OCI-LY7 (cell line): ENCODE results near the gene DOP1A. TPM values are rescaled to one million over a fixed set of nuclear protein-coding genes. Genes with fewer than 3 reads are reported as not detected.

Experiments
- BruUV-seq: library from RNA; stranded (reverse); fragments of 400-500 nt; replicated peaks from 2 replicates; lab custom pipeline; 2021; lab: Mats Ljungman, UMichigan
- CTCF ChIA-PET: fragments of 300-600 bp; sonication (Branson Sonifier 250); formaldehyde crosslinking; loops from one replicate; lab custom pipeline; 2022; ENCODE audit warnings: antibody characterized with exemption; ENCODE audit not compliant: unreplicated experiment; lab: Charles Lee
- POLR2A ChIA-PET: fragments of 300-600 bp; sonication (Branson Sonifier 250); formaldehyde crosslinking; loops from one replicate; lab custom pipeline; 2022; ENCODE audit warnings: antibody characterized with exemption; lab: Charles Lee
- DNase-seq: peaks from one replicate; pipeline ENCODE4 v3.0.0-alpha.2; 2015; ENCODE audit warnings: low spot score
- H2AFZ ChIP-seq: fragments of 200-600 bp; sonication (generic), shearing (Covaris generic); 2 replicates; pipeline ENCODE4 v1.6.1; 2014; ENCODE audit warnings: mild to moderate bottlenecking, antibody characterized with exemption, low read length, moderate library complexity
- H3K27ac ChIP-seq: fragments of 200-600 bp; sonication (generic); 2 replicates; pipeline ENCODE4 v1.5.1; 2014; ENCODE audit warnings: mixed run types, low read depth, mild to moderate bottlenecking, moderate library complexity, low read length, inconsistent platforms; ENCODE audit not compliant: poor library complexity, severe bottlenecking
- H3K36me3 ChIP-seq: fragments of 200-600 bp; sonication (generic); 2 replicates; pipeline ENCODE4 v1.6.1; 2014; ENCODE audit warnings: mild to moderate bottlenecking, antibody characterized with exemption, low read length, moderate library complexity, mixed read lengths; ENCODE audit not compliant: insufficient read depth
- H3K4me1 ChIP-seq: fragments of 200-600 bp; sonication (generic); 2 replicates; pipeline ENCODE4 v1.5.1; 2014; ENCODE audit warnings: mild to moderate bottlenecking, low read length; ENCODE audit not compliant: insufficient read depth, poor library complexity, severe bottlenecking
- H3K4me2 ChIP-seq: fragments of 200-600 bp; sonication (generic); 2 replicates; pipeline ENCODE4 v1.6.1; 2014; ENCODE audit warnings: mild to moderate bottlenecking, low read length
- H3K4me3 ChIP-seq: fragments of 200-600 bp; sonication (generic); 2 replicates; pipeline ENCODE4 v1.5.1; 2014; ENCODE audit warnings: mild to moderate bottlenecking, low read depth, low read length; ENCODE audit not compliant: poor library complexity, severe bottlenecking
- H3K79me2 ChIP-seq: fragments of 200-600 bp; sonication (generic); 2 replicates; pipeline ENCODE4 v1.6.1; 2016; ENCODE audit warnings: low read depth, mild to moderate bottlenecking, low read length, moderate library complexity, mixed read lengths; ENCODE audit not compliant: insufficient read depth
- H3K9me2 ChIP-seq: fragments of 200-600 bp; sonication (generic); 2 replicates; pipeline ENCODE4 v1.6.1; 2016; ENCODE audit warnings: mild to moderate bottlenecking, low read length, mixed read lengths; ENCODE audit not compliant: insufficient read depth
- H3K9me3 ChIP-seq: fragments of 200-600 bp; sonication (generic); 2 replicates; pipeline ENCODE4 v1.6.1; 2014; ENCODE audit warnings: mild to moderate bottlenecking, mixed run types, low read length, mixed read lengths
- H4K20me1 ChIP-seq: fragments of 200-600 bp; sonication (generic); 2 replicates; pipeline ENCODE4 v1.6.1; 2014; ENCODE audit warnings: mild to moderate bottlenecking, antibody characterized with exemption, low read length, moderate library complexity, mixed read lengths; ENCODE audit not compliant: insufficient read depth
- EZH2phosphoT487 ChIP-seq: fragments of 200-600 bp; sonication (generic); IDR thresholded peaks from 2 replicates; pipeline ENCODE4 v1.6.1; 2018; ENCODE audit warnings: low read depth, borderline replicate concordance, mild to moderate bottlenecking, mixed run types, antibody characterized with exemption, low read length, moderate library complexity, mixed read lengths
- intact Hi-C: fragments of 100-400 bp; cut with micrococcal nuclease; formaldehyde crosslinking; loops from one replicate; pipeline ENCODE4 v1.10.0; 2022; ENCODE audit not compliant: unreplicated experiment
- total RNA-seq, 2 experiments: library from RNA; depleted of rRNA in 1 of 2; stranded (reverse); fragments of >200 nt in 1 of 2; shearing (Covaris generic) in 1 of 2; gene quantifications; 2 replicates each; pipeline ENCODE4 v1.2.3, GENCODE V29; 2014 to 2022
- TF ChIP-seq, protein P1 (sequence below): fragments of 200-600 bp; sonication (generic); conservative IDR thresholded peaks from 2 replicates; pipeline ENCODE4 v1.5.1; 2014; ENCODE audit warnings: mild to moderate bottlenecking, antibody characterized with exemption, low read length, moderate library complexity, mixed read lengths

DOP1A gene
- total RNA-seq, 2 experiments from 2014 or later, result 25.2 to 25.6 TPM

DNA sequence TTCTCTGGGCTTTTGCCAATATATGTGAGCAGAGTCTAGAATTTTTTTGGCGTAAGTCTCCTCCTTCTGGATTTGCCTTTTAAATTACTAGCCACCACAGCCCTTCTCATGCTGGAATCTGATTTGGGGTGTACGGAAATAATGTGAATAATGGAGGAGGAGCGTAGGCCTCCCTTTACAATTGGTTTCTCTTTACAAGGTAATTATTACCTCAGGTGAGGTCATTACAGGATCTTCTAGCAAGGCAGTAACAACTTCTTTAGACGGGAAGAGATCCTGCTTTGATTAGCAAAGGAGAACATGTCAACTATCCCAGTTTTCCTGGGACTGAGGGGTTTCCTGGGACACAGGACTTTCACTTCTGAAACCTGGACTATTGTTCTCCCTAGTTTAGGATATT, 134.6 kb downstream of the DOP1A start:
- Histone ChIP-seq H3K9me3 (no peaks in the 10 kb centered on the region), H3K4me1 (no peaks in the 10 kb centered on the region), H4K20me1 (no peaks in the 10 kb centered on the region), H3K9me2 (no peaks in the 10 kb centered on the region), H3K36me3 (no peaks in the 10 kb centered on the region), H3K27ac (no peak overlapping the region), H3K79me2 (no peaks in the 10 kb centered on the region), H3K4me2 (no peak overlapping the region), H3K4me3 (no peak overlapping the region), H2AFZ (no peak overlapping the region)
- ChIA-PET POLR2A (no interaction called here), CTCF (no interaction called here)
- TF ChIP-seq EZH2phosphoT487, result no peak
- TF ChIP-seq, protein P1, sequence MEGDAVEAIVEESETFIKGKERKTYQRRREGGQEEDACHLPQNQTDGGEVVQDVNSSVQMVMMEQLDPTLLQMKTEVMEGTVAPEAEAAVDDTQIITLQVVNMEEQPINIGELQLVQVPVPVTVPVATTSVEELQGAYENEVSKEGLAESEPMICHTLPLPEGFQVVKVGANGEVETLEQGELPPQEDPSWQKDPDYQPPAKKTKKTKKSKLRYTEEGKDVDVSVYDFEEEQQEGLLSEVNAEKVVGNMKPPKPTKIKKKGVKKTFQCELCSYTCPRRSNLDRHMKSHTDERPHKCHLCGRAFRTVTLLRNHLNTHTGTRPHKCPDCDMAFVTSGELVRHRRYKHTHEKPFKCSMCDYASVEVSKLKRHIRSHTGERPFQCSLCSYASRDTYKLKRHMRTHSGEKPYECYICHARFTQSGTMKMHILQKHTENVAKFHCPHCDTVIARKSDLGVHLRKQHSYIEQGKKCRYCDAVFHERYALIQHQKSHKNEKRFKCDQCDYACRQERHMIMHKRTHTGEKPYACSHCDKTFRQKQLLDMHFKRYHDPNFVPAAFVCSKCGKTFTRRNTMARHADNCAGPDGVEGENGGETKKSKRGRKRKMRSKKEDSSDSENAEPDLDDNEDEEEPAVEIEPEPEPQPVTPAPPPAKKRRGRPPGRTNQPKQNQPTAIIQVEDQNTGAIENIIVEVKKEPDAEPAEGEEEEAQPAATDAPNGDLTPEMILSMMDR, result no peak
- no peak for DNase-seq
- intact Hi-C loops, result no loop called here
- BruUV-seq, result no TSS peak

DNA sequence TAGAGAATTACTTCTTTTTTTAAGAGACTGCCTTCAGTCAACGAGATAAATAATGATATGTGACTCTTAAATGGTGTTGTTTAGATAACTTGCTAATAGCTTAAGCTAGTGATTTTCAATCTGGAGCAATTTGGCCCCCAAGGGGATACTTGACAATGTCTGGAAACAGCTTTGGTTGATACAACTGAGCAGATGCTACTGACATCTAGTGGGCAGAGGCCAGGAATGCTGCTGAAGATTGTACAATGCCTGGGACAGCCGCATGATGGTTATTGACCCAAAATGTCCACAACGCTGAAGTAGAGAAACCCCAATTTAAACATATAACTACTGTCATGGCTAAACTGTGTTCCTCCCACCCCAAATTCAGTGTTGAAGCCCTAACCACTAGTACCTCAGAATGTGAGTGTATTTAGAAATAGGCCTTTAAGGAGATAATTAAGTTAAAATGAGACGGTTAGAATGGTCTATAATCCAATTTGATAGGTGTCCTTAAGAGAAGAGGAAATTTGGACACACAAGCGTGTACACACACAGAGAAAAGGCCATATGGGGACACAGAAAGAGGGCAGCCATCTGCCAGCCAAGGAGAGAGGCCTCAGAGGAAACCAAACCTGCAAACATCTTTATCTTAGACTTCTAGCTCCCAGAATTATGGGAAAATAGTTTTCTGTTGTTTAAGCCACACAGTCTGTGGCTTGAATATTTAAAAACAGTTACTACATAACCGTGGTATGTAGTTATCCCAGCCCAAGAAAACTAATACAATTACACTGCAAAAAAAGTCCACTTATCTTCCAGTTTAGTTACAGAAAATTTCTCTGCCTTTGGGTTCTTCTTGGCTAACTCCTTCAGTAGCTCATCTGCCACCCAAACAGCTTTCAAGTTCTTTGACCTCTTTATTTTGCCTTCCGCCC, 147.9 kb downstream of the DOP1A start:
- Histone ChIP-seq H3K36me3 (no peaks in the 10 kb centered on the region), H3K4me2 (no peak overlapping the region), H3K4me1 (no peaks in the 10 kb centered on the region), H2AFZ (peak overlapping the region; percentile 35; the same call in 1 of the 2 replicates), H3K9me3 (no peaks in the 10 kb centered on the region), H3K79me2 (no peaks in the 10 kb centered on the region), H3K9me2 (no peaks in the 10 kb centered on the region), H4K20me1 (no peaks in the 10 kb centered on the region), H3K27ac (no peak overlapping the region), H3K4me3 (no peak overlapping the region)
- ChIA-PET POLR2A (interaction anchor here (0.8 to 3.9 kb wide), 6 partner anchors 11 to 149 kb away, joined by 3 to 32 read pairs (median 4); partner anchors contain the start of genes DOP1A and UBE3D), CTCF (interaction anchor here (0.6 to 2.2 kb wide), 3 partner anchors 148 to 150 kb away, joined by 3 to 15 read pairs (median 4); partner anchors contain the start of genes DOP1A and UBE3D)
- intact Hi-C loops, result loop anchor here (1.0 to 10.0 kb wide), 2 partner anchors 148 to 961 kb away; partner anchors contain the start of gene DOP1A
- BruUV-seq, result no TSS peak
- peak; percentile 81 for DNase-seq
- no peak for TF ChIP-seq EZH2phosphoT487
- TF ChIP-seq, protein P1, result peak; percentile 94
